GM12878 (cell line): ENCODE measurements around the gene CIAO1. TPM values are rescaled to one million over a fixed set of nuclear protein-coding genes. Genes with fewer than 3 reads are reported as not detected.

ENCODE experiments used
- ATF7 ChIP-seq: fragments of 450-650 bp; IDR thresholded peaks from 2 replicates; pipeline ENCODE4 v1.6.1; 2016; ENCODE audit warnings: low read depth, mild to moderate bottlenecking
- EP300 ChIP-seq, 2 experiments: fragments of 150-350 bp in 1 of 2; IDR thresholded peaks; 2 replicates each; pipeline ENCODE4 v1.6.1; 2011 to 2012; ENCODE audit warnings: low read depth in 2 of 2, low read length in 2 of 2, borderline replicate concordance in 1 of 2, improper control_type of control experiment in 1 of 2, inconsistent platforms in 1 of 2; ENCODE audit not compliant: control insufficient read depth in 1 of 2
- HDAC2 ChIP-seq: fragments of 200-600 bp; sonication (generic); IDR thresholded peaks from 2 replicates; pipeline ENCODE4 v1.6.1; 2017
- IKZF1 ChIP-seq: fragments of 450-650 bp; conservative IDR thresholded peaks from 2 replicates; pipeline ENCODE4 v1.6.1; 2017; ENCODE audit warnings: antibody characterized with exemption, mild to moderate bottlenecking
- MEF2A ChIP-seq: IDR thresholded peaks from 2 replicates; pipeline ENCODE4 v1.6.1; 2011; ENCODE audit warnings: low read depth, mild to moderate bottlenecking, low read length, moderate library complexity; ENCODE audit not compliant: insufficient read depth
- MTA3 ChIP-seq: IDR thresholded peaks from 2 replicates; pipeline ENCODE4 v1.6.1; 2012; ENCODE audit warnings: low read length, inconsistent platforms, borderline replicate concordance
- NFXL1 ChIP-seq: fragments of 450-650 bp; IDR thresholded peaks from 2 replicates; pipeline ENCODE4 v1.6.1; 2017; ENCODE audit warnings: antibody characterized with exemption, mild to moderate bottlenecking, borderline replicate concordance
- RFX5 ChIP-seq: IDR thresholded peaks from 2 replicates; pipeline ENCODE4 v1.6.1; 2011; ENCODE audit warnings: low read depth, low read length, improper control_type of control experiment
- SKIL ChIP-seq: fragments of 450-650 bp; IDR thresholded peaks from 2 replicates; pipeline ENCODE4 v1.6.1; 2017; ENCODE audit warnings: mild to moderate bottlenecking, low read depth, inconsistent platforms; ENCODE audit not compliant: poor library complexity, severe bottlenecking
- SMARCA5 ChIP-seq: fragments of 450-650 bp; IDR thresholded peaks from 2 replicates; pipeline ENCODE4 v1.6.1; 2017; ENCODE audit warnings: mild to moderate bottlenecking
- SREBF1 ChIP-seq: IDR thresholded peaks from 2 replicates; pipeline ENCODE4 v1.6.1; 2012; ENCODE audit warnings: mild to moderate bottlenecking, low read length
- TBL1XR1 ChIP-seq: IDR thresholded peaks from 2 replicates; pipeline ENCODE4 v1.6.1; 2012; ENCODE audit warnings: low read depth, low read length, improper control_type of control experiment
- TCF12 ChIP-seq: IDR thresholded peaks from 2 replicates; pipeline ENCODE4 v1.6.1; 2011; ENCODE audit warnings: low read depth, mild to moderate bottlenecking, low read length
- ZBTB11 ChIP-seq: fragments of 450-650 bp; formaldehyde crosslinking; IDR thresholded peaks from 2 replicates; pipeline ENCODE4 v1.5.0; 2022; ENCODE audit warnings: mild to moderate bottlenecking, missing genetic modification characterization
- ZNF592 ChIP-seq: fragments of 450-650 bp; IDR thresholded peaks from 2 replicates; pipeline ENCODE4 v1.6.1; 2017; ENCODE audit warnings: mild to moderate bottlenecking, moderate library complexity
- polyA plus RNA-seq, 11 experiments: library from polyadenylated mRNA; depleted of rRNA in 4 of 11; unstranded in 6 of 11; stranded (reverse) in 5 of 11; fragments of >200 nt; fragmentation: Nextera tagmentation in 4 of 11; fragmentation: Illumina TruSeq in 1 of 11; extraction: Ambion mirVana in 4 of 11; extraction: Trizol in 1 of 11; gene quantifications; 1 replicate in 1 of 11; 2 replicates in 10 of 11; pipeline versions ENCODE4 v1.2.1 to v1.2.3, GENCODE V29; 2011 to 2016; ENCODE audit warnings: inconsistent platforms in 2 of 11, missing spikeins in 2 of 11, low read depth in 1 of 11
- total RNA-seq, 4 experiments: library from RNA; depleted of rRNA in 3 of 4; stranded (reverse); fragments of >200 nt in 3 of 4; fragmentation: Illumina TruSeq in 1 of 4; extraction: Trizol in 1 of 4; gene quantifications; 2 replicates each; pipeline versions ENCODE4 v1.2.1 to v1.2.3, GENCODE V29; 2013 to 2021
- TF ChIP-seq, protein P1 (sequence below): fragments of 450-650 bp; formaldehyde crosslinking; IDR thresholded peaks from 2 replicates; pipeline ENCODE4 v1.4.0; 2020; ENCODE audit warnings: mild to moderate bottlenecking, moderate library complexity

CIAO1 gene
- total and polyA plus RNA-seq, 10 of the 15 experiments (the other 5 are each of a cell fraction or from before 2014, with no cell fraction given), result 8.3 to 89.4 (median 63.4) TPM

- TF ChIP-seq EP300 (IDR thresholded peaks at IDR 0.05; ENCODE audit: borderline replicate concordance in 1 of 2, control insufficient read depth in 1 of 2, low read depth in 2 of 2, low read length in 2 of 2) (peak in 1 of 2 experiments; percentile 64; a peak in 1 of 4 replicates), IKZF1 (peak; percentile 90), TCF12 (no peak), ZBTB11 (CRISPR knock-in tag) (no peak), TBL1XR1 (peak; percentile 46; the same call in 1 of the 2 replicates), ATF7 (peak; percentile 58; the same call in 1 of the 2 replicates), SMARCA5 (peak; percentile 70; the same call in 1 of the 2 replicates), RFX5 (no peak), NFXL1 (no peak), SKIL (peak; percentile 7), MTA3 (peak; percentile 54; the same call in 1 of the 2 replicates), SREBF1 (no peak), ZNF592 (no peak), HDAC2 (no peak), MEF2A (no peak)
- TF ChIP-seq, protein P1, sequence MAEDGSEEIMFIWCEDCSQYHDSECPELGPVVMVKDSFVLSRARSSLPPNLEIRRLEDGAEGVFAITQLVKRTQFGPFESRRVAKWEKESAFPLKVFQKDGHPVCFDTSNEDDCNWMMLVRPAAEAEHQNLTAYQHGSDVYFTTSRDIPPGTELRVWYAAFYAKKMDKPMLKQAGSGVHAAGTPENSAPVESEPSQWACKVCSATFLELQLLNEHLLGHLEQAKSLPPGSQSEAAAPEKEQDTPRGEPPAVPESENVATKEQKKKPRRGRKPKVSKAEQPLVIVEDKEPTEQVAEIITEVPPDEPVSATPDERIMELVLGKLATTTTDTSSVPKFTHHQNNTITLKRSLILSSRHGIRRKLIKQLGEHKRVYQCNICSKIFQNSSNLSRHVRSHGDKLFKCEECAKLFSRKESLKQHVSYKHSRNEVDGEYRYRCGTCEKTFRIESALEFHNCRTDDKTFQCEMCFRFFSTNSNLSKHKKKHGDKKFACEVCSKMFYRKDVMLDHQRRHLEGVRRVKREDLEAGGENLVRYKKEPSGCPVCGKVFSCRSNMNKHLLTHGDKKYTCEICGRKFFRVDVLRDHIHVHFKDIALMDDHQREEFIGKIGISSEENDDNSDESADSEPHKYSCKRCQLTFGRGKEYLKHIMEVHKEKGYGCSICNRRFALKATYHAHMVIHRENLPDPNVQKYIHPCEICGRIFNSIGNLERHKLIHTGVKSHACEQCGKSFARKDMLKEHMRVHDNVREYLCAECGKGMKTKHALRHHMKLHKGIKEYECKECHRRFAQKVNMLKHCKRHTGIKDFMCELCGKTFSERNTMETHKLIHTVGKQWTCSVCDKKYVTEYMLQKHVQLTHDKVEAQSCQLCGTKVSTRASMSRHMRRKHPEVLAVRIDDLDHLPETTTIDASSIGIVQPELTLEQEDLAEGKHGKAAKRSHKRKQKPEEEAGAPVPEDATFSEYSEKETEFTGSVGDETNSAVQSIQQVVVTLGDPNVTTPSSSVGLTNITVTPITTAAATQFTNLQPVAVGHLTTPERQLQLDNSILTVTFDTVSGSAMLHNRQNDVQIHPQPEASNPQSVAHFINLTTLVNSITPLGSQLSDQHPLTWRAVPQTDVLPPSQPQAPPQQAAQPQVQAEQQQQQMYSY (CRISPR knock-in tag), result no peak
These were observed 24.0 kb upstream of the CIAO1 start (continued) for GRCh38 chr2:96241900-96242611.
